ENCODE results near the gene FAM107A.
A peak's percentile ranks its signal among the peaks of the same experiment; 100 is the strongest.
"Not testable (repeated sequence)": the region's sequence is repeated elsewhere in the genome, so short reads cannot be mapped to it uniquely, and the experiment has no call there.

The FAM107A gene

DNA sequence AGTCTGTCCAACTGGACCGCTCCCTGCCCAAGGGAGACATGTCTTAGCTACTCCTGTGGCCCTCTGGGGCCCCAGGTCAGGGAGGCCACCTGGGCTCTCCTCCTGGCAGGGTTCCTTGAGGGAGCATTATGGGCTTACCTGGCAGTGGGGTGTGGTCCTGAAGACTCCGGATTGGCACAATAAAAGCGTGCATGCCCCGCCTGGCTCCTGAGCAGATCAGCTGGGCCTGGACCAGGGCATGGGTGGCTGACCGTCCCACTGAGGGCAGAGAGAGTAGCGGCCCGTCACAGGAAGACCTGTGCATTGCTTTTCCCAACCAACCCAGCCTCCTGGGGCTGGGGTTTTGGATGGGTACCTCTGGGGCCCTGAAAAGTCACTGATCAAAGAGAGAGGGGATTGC is 45.6 kb downstream of the FAM107A start:
- H3K36me3 ChIP-seq (ENCODE audit: low read depth), result no peaks in the 10 kb centered on the region
- no peaks in the 10 kb centered on the region for H3K27me3 ChIP-seq (ENCODE audit: insufficient read depth, poor library complexity, severe bottlenecking)
- ATAC-seq (ENCODE audit: low read depth) (no peak), DNase-seq (ENCODE audit: low spot score) (no peak)
- no peak overlapping the region for H3K27ac ChIP-seq (ENCODE audit: poor library complexity, severe bottlenecking)
- H3K9me3 ChIP-seq (ENCODE audit: severe bottlenecking), result no peaks in the 10 kb centered on the region
- peaks cover 9% of the 10 kb centered on the region for H3K4me1 ChIP-seq (ENCODE audit: insufficient read depth, poor library complexity, severe bottlenecking)
- no peak overlapping the region for H3K4me3 ChIP-seq (ENCODE audit: severe bottlenecking)
- no peak for TF ChIP-seq CTCF (IDR thresholded peaks at IDR 0.05; ENCODE audit: poor library complexity, severe bottlenecking)

DNA sequence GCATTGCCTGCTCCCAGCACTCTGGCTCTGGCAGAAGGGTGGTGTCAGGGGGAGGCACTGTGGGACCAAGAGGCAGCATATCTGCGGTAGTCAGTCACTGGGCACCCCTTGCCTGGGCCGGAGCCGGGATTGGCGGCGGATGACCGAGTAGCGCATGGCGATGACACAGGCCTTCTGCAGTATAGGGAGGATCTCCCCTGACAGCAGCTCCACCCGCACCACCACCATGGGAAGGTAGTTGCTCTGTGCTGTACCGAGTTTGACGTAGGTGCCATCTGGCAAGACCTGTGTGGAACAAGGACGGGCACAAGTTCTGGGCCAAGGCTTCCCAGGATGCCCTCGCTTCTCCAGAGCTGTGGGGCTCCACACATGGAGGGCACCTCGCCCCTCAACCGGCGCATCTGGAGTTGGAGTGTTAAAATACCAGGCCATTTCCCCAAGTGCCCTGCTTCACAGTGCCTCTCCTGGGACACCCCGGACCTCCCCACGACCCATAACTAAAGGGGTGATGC is 46.8 kb downstream of the FAM107A start:
- Histone ChIP-seq H3K4me3 (ENCODE audit: severe bottlenecking) (no peak overlapping the region), H3K27me3 (ENCODE audit: insufficient read depth, poor library complexity, severe bottlenecking) (no peaks in the 10 kb centered on the region), H3K9me3 (ENCODE audit: severe bottlenecking) (no peaks in the 10 kb centered on the region), H3K36me3 (ENCODE audit: low read depth) (no peaks in the 10 kb centered on the region), H3K27ac (ENCODE audit: poor library complexity, severe bottlenecking) (no peak overlapping the region), H3K4me1 (ENCODE audit: insufficient read depth, poor library complexity, severe bottlenecking) (peaks cover 9% of the 10 kb centered on the region)
- ATAC-seq (ENCODE audit: low read depth) (no peak), DNase-seq (ENCODE audit: low spot score) (no peak)
- TF ChIP-seq CTCF (IDR thresholded peaks at IDR 0.05; ENCODE audit: poor library complexity, severe bottlenecking), result no peak

- no peak for ATAC-seq (ENCODE audit: low read depth)
- Histone ChIP-seq H3K36me3 (ENCODE audit: low read depth) (no peaks in the 10 kb centered on the region), H3K4me3 (ENCODE audit: severe bottlenecking) (no peak overlapping the region), H3K27ac (ENCODE audit: poor library complexity, severe bottlenecking) (no peak overlapping the region), H3K4me1 (ENCODE audit: insufficient read depth, poor library complexity, severe bottlenecking) (peaks cover 9% of the 10 kb centered on the region), H3K27me3 (ENCODE audit: insufficient read depth, poor library complexity, severe bottlenecking) (no peaks in the 10 kb centered on the region), H3K9me3 (ENCODE audit: severe bottlenecking) (no peaks in the 10 kb centered on the region)
- no peak for TF ChIP-seq CTCF (IDR thresholded peaks at IDR 0.05; ENCODE audit: poor library complexity, severe bottlenecking)
- DNase-seq (ENCODE audit: low spot score), result no peak
These were observed 47.5 kb downstream of the FAM107A start for GRCh38 chr3:58529516-58530353.

- Histone ChIP-seq H3K4me1 (ENCODE audit: insufficient read depth, poor library complexity, severe bottlenecking) (peaks cover 9% of the 10 kb centered on the region), H3K4me3 (ENCODE audit: severe bottlenecking) (no peak overlapping the region), H3K36me3 (ENCODE audit: low read depth) (no peaks in the 10 kb centered on the region), H3K27ac (ENCODE audit: poor library complexity, severe bottlenecking) (no peak overlapping the region), H3K9me3 (ENCODE audit: severe bottlenecking) (no peaks in the 10 kb centered on the region), H3K27me3 (ENCODE audit: insufficient read depth, poor library complexity, severe bottlenecking) (no peaks in the 10 kb centered on the region)
- ATAC-seq (ENCODE audit: low read depth) (peak; percentile 52), DNase-seq (ENCODE audit: low spot score) (no peak)
- TF ChIP-seq CTCF (IDR thresholded peaks at IDR 0.05; ENCODE audit: poor library complexity, severe bottlenecking), result no peak
These were observed 48.6 kb downstream of the FAM107A start for GRCh38 chr3:58528629-58529028.

DNA sequence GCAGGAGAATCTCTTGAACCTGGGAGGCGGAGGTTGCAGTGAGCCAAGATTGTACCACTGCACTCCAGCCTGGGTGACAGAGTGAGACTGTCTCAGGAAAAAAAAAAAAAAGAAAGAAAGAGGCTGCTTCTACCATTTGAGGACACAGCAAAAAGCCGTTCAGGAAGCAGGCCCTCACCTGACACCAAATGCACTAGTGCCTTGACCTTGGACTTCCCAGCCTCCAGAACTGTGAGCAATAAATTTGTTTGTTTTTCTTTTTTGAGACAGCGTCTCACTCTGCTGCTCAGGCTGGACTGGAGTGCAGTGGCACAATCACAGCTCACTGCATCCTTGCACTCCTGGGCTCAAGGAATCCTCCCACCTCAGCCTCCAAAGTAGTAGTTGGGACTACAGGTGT is 49.8 kb downstream of the FAM107A start:
- not testable (repeated sequence) for H3K27me3 ChIP-seq (ENCODE audit: insufficient read depth, poor library complexity, severe bottlenecking); ATAC-seq (ENCODE audit: low read depth); H3K4me1 ChIP-seq (ENCODE audit: insufficient read depth, poor library complexity, severe bottlenecking); DNase-seq (ENCODE audit: low spot score); H3K4me3 ChIP-seq (ENCODE audit: severe bottlenecking); H3K36me3 ChIP-seq (ENCODE audit: low read depth); H3K27ac ChIP-seq (ENCODE audit: poor library complexity, severe bottlenecking); H3K9me3 ChIP-seq (ENCODE audit: severe bottlenecking)
